HG03354 (cell line): ENCODE data around the gene SLC19A1.

Experiments used
- ATAC-seq: cut with Tn5 transposase; IDR thresholded peaks from one replicate; pipeline ENCODE4 v1.9.1; 2021; ENCODE audit warnings: mild to moderate bottlenecking; ENCODE audit not compliant: unreplicated experiment, poor library complexity, severe bottlenecking

Gene SLC19A1

DNA sequence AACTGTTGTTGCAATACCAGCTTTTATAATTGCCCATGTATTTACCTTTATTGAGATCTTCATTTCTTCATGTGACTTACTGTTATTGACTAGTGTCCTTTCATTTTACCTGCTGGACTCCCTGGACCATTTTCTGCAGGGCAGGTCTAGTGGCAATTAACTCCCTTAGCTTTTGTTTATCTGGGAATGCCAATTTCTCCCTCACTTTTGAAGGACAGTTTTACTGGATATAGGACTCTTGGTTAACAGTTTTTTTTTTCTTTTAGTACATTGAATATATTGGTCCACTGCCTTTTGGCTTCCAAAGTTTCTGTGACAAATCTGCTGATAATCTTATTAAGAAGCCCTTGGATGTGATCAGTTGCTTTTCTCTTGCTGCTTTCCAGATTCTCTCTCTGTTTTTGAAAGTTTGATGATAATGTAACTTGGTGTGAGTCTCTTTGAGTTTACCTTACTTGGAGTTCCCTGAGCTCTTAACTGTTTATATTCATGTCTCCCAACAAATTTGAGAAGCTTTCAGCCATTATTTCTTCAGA is 80.4 kb downstream of the SLC19A1 start:
- no peak for ATAC-seq

DNA sequence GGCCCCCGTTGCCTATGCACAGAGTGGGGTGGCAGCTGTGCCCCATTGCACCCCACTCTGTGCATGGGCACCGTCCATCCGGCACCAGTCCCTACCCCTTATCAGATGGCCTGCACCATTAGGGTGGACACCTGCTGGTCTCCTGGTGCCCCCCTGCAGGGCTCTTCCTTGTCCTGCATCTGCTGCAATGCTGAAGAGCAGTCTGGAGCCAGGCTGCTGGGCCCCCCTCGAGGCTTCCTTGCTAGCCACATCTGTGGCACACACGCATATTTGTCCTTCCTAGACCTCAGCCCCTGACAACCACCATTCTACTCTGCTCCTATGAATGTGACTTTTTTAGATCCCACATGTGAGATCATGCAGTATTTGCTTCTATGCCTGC is 80.9 kb downstream of the SLC19A1 start:
- no peak for ATAC-seq

DNA sequence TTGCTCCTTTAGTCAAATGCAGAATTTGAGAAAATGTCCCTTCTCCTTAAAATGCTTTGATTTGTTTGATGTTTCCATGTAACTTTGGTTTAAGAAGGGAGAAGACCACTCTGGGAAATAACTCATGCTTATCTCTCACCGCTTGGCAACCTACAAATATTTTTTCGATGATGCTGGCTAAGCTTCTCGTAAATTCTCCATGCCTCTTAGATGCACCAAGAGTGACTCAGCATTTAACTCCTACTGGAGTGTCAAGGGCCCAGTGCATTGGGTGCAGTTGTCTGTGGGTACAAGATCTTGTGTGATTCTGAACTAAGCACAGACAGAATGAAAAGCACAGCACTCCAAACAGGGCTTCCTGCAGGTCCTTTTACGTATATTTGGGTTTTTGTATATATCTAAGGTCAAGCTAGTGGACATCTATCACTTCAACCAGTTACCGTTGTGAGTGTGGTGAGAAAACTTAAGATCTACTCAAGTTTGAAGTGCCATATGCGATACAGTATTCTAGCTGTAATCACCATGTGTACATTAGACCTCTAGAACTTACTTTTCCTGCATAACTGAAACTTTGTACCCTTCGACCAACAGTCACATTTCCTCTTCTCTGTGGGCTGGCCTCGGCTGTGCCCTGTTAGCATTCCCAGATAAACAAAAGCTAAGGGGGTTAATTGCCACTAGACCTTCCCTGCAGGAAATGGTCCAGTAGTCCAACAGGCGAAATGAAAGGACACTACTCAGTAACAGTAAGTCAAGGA is 81.5 kb downstream of the SLC19A1 start:
- ATAC-seq, result no peak

DNA sequence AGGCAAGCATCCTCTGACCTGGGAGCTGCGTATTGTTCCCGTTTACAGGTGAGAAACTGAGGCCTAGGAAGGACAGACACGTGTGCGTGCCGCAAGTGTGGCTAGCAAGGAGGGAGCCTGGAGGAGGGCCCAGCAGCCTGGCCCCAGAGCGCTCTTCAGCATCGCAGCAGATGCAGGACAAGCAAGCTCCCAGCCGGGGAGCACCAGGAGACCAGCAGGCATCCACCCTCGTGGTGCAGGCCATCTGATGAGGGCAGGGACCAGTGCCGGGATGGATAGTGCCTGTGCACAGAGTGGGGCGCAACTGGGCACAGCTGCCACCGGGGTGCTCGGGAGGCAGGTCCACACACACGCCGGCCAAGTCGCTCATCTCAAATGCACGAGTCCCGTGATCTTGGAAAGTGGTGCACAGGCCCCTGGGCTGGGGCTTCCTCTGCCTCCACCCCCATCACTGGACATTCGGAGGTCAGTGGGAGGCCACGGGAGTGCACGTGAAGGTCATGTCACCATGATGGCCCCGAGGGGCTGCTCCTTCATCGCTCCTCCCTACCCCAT is 82.2 kb downstream of the SLC19A1 start:
- ATAC-seq, result no peak

DNA sequence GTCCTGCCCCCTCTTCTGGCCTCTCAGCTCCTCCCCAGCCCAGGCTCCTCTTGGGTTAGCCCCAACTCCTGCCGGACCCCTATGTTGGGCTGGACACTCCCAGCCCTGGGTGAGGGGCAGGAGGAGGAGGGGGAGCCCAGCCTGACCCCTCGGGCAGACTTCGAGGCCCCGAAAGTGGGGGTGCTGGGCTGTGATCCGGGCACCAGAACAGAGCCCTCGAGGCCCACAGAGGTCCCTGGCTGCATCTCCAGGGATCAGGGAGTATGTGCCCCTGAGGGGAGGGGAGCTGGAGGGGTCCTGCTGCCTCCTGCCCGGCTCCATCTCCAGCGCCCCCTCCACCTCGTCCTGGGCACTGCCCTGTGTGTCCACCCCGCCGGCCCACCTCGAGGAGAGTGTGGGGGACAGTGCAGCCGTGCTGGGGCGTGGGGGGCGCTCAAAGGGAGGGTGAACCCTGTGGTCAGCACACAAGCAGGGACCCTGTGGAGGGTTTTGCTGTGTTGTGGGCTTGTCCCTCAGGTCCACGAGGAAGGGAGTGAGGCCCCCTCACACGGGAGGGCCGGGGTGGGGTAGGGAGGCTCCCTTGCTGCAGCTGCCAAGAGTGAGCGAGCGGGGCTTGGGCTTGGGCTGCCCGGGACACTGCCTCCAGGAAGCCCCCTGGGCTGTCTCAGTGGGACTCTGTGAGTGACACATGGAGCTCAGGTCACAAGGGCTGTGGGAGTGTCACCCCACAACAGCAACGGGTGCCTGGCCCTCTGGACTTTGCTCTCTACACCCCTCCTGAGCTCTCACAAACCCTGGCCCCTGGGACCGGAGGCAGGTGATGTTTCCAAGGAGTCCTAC is 82.8 kb downstream of the SLC19A1 start:
- no peak for ATAC-seq

DNA sequence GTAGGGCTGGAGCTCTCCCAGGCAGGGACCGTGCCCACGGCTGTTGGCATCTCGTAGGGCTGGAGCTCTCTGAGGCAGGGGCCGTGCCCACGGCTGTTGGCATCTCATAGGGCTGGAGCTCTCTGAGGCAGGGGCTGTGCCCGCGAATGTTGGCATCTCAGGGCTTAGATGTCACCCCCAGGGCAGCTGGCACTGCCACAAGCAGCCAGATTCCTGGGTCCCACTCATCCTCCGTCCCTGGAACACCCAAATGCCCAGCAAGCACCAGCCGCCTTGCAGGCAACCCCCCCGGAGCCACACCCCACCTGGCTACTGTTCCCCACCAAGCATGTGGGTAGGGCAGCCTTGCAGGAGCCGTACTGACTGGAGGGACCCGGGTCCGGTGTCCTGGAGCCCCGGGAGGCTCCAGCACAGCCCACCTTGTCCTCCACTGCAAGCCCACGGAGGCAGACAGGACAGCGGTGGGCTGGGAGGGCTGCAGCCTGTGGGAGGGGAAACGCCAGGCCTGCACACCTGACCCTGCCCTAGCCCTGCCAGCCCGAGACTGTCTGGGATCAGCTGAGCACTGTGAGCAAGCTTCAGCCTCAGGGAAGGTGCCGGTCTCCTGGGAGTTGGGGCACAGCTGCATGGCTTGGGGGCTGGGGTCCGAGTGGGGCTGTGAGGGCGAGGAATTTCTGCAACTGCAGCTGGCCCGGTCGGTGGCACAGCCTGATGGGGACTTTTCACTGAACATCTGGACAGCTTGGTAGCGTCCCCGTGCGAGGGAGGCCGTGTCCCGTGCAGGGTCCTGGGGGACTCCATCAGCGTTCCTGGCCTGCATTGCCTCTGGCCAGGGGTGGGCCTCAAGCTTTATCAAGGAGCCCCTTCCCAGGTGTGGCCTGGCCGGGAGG is 83.7 kb downstream of the SLC19A1 start:
- no peak for ATAC-seq

DNA sequence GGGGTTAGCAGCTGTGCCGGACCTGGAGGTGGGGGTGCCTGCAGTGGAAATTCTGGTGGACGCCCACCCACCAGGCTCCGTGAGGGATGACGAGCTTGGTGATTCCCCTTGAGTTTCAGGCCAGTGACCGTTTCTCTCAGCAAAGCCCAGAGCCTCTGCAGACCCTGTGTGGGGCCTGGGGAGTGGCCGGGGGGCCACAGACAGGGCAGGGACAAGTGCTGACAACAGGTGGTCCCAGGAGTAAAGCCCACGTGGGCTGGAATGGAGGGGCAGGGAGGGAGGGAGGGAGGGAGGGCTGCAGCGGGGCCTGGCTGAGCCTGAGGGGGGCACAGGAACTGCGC is 84.4 kb downstream of the SLC19A1 start:
- no peak for ATAC-seq

DNA sequence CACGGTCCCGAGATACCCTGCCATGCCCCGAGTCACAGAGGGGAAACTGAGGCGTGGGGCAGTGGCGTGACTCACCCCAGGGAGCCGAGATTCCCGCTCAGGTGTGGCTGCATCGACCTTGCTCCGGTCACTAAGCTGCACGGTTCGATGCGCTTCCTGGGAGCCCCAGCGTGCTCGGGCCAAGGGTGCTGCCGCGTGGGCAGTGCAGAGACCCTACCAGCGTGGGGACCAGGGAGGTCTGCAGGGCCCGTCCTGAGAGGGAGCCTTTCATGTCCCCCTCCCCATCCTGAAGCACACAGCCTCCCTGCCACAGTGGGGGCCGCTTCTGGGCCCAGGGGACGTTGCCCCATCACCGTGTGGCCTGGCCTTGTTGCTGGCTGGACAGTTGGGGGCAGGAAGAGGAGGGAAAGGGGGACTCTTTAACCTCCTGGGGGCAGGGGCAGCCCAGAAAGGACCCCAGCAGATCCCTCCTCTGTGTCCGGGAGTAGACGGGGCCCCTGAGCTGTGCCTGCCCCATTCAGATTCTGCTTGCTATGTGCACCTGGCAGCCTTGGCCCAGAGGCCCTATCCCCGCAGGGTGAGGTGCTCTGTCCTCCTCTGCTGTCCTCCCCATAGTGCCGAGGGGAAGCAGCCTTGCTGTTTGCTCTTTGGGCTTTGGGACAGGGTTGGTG is 84.9 kb downstream of the SLC19A1 start:
- ATAC-seq, result no peak

DNA sequence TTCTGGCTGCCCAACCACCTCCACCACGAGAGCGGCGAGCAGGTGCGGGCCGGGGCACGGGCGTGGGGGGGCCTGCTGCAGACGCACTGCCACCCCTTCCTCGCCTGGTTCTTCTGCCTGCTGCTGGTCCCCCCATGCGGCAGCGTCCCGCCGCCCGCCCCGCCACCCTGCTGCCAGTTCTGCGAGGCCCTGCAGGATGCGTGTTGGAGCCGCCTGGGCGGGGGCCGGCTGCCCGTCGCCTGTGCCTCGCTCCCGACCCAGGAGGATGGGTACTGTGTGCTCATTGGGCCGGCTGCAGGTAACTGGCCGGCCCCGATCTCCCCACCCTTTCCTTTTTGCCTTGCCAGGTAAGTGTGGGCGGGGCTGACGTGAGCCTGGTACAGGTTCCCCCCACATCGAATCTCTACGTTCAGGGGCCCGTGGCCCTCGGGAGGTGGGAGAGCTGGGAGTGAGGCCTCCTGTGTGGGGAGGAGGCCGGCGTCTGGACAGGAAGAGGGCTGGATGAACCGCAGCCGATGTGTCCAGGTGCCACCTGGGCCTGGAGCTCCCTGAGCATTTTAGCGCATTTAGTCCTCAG is 85.6 kb downstream of the SLC19A1 start:
- ATAC-seq, result no peak

DNA sequence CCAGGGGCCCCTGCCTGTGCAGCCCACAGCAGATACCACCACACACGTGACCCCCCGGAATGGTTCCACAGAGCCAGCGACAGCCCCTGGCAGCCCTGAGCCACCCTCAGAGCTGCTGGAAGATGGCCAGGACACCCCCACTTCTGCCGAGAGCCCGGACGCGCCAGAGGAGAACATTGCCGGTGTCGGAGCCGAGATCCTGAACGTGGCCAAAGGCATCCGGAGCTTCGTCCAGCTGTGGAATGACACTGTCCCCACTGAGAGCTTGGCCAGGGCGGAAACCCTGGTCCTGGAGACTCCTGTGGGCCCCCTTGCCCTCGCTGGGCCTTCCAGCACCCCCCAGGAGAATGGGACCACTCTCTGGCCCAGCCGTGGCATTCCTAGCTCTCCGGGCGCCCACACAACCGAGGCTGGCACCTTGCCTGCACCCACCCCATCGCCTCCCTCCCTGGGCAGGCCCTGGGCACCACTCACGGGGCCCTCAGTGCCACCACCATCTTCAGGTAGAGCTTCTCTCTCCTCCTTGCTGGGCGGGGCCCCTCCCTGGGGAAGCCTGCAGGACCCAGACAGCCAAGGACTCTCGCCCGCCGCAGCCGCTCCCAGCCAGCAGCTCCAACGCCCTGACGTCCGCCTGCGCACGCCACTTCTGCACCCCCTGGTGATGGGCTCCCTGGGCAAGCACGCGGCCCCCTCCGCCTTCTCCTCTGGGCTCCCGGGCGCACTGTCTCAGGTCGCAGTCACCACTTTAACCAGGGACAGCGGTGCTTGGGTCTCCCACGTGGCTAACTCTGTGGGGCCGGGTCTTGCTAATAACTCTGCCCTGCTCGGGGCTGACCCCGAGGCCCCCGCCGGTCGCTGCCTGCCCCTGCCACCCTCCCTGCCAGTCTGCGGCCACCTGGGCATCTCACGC is 86.3 kb downstream of the SLC19A1 start:
- no peak for ATAC-seq

DNA sequence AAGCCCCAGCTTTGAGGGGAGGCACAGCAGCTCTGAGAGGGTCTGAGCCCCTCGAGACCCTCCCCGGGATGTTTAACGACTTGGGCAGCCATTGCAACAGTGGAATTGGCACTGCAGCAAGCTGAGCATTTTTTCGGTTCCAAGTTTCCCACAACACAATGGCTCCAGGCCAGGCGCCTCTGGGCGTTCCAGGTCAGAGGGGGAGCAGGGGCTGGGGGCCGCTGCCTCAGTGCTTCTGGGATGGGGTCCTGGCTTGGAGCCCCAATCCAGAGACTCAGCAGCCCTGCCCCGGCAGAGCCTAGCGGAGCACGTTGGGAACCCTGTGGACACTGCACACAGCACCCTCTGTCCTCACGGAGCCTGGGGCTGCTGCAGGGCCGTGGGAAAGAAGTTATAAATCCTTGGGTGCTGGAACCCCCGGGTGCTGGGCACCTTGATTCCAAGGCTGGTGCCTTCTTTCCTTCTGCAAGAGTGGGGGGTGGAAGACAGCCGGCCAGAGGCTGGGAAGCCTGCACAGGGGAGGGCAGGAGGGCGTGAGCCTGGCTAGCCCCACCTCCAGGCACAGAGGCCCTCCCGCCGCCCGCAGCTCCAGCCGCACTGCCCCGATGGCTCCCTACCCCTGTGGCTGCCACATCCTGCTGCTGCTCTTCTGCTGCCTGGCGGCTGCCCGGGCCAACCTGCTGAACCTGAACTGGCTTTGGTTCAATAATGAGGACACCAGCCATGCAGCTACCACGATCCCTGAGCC is 87.1 kb downstream of the SLC19A1 start:
- no peak for ATAC-seq

DNA sequence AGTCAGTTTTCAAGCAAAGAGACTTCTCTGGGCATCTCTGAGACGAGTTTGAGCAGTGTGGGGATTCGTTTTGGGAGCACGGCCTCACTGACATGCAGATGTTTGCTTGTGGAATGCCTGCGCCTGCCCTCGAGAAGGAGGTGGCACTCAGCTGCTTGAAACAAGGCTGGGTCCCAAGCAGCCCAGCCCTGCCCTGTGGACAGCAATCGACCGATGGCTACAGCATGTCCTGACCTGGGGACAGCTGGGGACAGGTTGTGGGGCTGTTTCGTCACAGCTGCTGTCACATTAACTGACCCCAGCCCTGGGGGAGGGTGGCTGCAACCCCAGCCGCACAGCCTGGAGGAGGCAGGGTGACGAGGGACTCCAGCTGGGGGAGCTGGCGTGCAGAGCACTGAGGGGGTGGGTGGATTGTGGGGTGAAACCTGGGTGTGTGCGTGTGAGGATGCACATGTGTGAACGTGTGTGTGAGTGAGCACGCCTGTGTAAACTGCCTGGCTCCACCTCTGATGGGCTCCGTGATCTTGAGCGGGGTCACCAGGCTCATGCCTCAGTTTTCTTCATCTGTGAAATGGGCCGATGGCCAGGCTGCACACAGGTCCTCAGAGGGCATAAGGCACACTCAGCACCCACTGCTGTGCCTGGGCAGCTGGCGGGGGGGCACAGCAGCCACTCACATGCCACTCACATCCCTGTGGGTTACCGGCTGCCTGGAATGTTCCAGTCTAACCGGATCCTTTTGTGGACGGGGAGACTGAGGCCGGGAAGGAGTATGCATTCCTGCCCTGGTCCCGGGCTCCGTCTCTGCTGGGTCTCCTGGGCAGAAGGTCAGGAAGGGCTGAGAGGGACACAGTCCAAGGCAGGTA is 87.9 kb downstream of the SLC19A1 start:
- no peak for ATAC-seq

DNA sequence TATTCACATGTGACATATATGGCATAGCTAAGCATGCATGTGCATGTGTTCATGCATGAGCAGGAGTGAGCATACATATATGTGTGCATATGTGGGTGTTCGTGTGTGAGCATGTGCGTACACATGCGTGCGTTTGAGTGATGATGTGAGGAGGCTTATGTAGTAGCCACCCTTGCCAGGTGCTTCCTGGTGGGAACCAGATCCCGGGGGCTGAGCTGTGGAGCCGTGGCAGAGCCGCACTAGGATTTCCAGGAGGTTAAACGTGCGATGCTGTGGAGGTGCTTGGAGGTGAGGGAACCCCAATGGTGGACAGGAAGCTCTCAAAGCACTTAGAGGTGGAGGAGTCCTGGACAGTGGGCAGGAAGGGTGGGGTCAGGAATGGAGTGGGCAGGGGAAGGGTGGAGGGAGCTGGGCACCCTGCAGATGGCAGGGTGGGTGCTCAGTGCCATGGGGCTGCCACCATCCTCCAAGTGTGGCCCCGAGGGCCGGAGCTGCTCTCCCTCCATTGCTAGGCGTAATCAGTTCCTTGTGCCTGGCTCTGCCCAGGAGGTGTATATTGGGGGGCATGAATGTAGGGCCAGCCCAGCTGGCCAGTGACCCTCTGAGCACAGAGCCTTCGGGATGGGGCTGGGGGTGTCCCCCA is 88.8 kb downstream of the SLC19A1 start:
- ATAC-seq, result no peak

DNA sequence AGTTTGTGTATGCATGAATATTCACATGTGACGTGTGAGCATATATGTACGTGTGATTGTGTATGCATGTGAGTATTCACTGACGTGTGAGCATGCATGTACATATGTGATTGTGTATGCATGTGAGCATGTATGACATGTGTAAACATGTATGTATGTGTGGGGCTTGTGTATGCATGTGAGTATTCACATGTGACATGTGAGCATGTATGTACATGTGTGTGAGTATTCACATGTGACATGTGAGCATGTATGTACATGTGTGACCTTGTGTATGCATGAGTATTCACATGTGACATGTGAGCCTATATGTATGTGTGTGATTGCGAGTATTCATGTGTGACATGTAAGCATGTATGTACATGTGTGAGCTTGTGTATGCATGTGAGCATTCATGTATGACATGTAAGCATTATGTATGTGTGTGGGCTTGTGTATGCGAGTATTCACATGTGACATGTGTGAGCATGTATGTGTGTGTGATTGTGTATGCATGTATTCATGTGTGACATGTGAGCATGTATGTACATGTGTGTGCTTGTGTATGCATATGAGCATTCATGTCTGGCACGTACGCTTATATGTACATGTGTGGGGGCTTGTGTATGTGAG is 89.4 kb downstream of the SLC19A1 start:
- ATAC-seq, result no peak

DNA sequence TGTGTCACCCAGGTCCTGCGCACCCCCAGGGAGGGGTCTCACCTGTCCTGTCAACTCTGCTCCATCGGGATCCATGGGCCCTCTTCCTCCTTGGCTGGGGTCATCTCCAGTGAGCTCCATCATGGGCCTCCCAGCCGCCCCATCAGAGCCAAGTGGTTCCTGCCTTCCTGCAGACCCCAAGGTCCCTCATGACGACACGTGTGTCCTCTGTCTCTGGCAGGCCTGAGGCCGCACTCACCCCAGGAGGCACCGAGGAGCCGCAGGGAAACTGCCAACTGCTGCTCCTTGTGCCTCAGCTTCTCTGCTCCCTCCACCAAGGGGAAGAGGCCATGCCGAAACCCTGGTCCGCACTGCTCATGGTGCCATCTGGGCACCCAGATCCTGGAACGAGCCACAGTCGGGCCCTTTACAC is 90.5 kb downstream of the SLC19A1 start:
- ATAC-seq, result no peak
